HG03045 (cell line): ENCODE measurements around the gene EMC8.
A peak's percentile ranks its signal among the peaks of the same experiment; 100 is the strongest.
"Not testable (repeated sequence)": the region's sequence is repeated elsewhere in the genome, so short reads cannot be mapped to it uniquely, and the experiment has no call there.

ENCODE experiments used
- ATAC-seq: cut with Tn5 transposase; IDR thresholded peaks from one replicate; pipeline ENCODE4 v1.9.1; 2021; ENCODE audit warnings: mild to moderate bottlenecking, moderate library complexity; ENCODE audit not compliant: unreplicated experiment

The EMC8 gene

GRCh38 chr16:85799497-85800320 is at the start of gene EMC8, which contains the start of gene COX4I1:
EMC8 (minus strand) TSS chr16:85799544; CDS start chr16:85799295, 249 bp downstream.
COX4I1 (plus strand) TSS chr16:85799695; CDS start chr16:85801206, 1,511 bp downstream.
- peak; percentile 78 for ATAC-seq

GRCh38 chr16:85848986-85849385 is 49.6 kb upstream of the EMC8 start:
- no peak for ATAC-seq

- no peak for ATAC-seq
These were observed 48.6 kb upstream of the EMC8 start for GRCh38 chr16:85847681-85848601.

- ATAC-seq, result no peak
These were observed 47.7 kb upstream of the EMC8 start for GRCh38 chr16:85847036-85847435.

GRCh38 chr16:85846461-85846860 is 47.1 kb upstream of the EMC8 start:
- ATAC-seq, result no peak

GRCh38 chr16:85845266-85845665 is 45.9 kb upstream of the EMC8 start:
- no peak for ATAC-seq

GRCh38 chr16:85844786-85845185 is 45.4 kb upstream of the EMC8 start:
- no peak for ATAC-seq

- no peak for ATAC-seq
These were observed 44.8 kb upstream of the EMC8 start for GRCh38 chr16:85844169-85844481.

- ATAC-seq, result no peak
These were observed 44.3 kb upstream of the EMC8 start for GRCh38 chr16:85843471-85844168.

GRCh38 chr16:85842848-85843247 is 43.5 kb upstream of the EMC8 start:
- ATAC-seq, result no peak

- ATAC-seq, result no peak
These were observed 43.1 kb upstream of the EMC8 start for GRCh38 chr16:85842435-85842834.

GRCh38 chr16:85840801-85841200 is 41.5 kb upstream of the EMC8 start:
- ATAC-seq, result no peak

- ATAC-seq, result no peak
These were observed 41.1 kb upstream of the EMC8 start for GRCh38 chr16:85840395-85840794.

- ATAC-seq, result no peak
These were observed 40.4 kb upstream of the EMC8 start for GRCh38 chr16:85839681-85840240.

- ATAC-seq, result no peak
These were observed 39.7 kb upstream of the EMC8 start for GRCh38 chr16:85838876-85839585.

GRCh38 chr16:85838381-85838780 is 39.0 kb upstream of the EMC8 start:
- no peak for ATAC-seq

- ATAC-seq, result not testable (repeated sequence)
These were observed 38.3 kb upstream of the EMC8 start for GRCh38 chr16:85837654-85838053.

- ATAC-seq, result no peak
These were observed 37.6 kb upstream of the EMC8 start for GRCh38 chr16:85836706-85837582.

- ATAC-seq, result no peak
These were observed 36.8 kb upstream of the EMC8 start for GRCh38 chr16:85835956-85836705.
